ENCODE measurements around the gene EHBP1.
"Not testable (repeated sequence)": the region's sequence is repeated elsewhere in the genome, so short reads cannot be mapped to it uniquely, and the experiment has no call there.

The EHBP1 gene

GRCh38 chr2:62736899-62737559 lies 31.5 kb downstream of the EHBP1 start:
- DNase-seq = no peak

- no peak for DNase-seq
These were observed 33.7 kb downstream of the EHBP1 start for GRCh38 chr2:62738981-62739936.

GRCh38 chr2:62740221-62740620 lies 34.7 kb downstream of the EHBP1 start:
- no peak for DNase-seq

- no peak for DNase-seq
These were observed 35.6 kb downstream of the EHBP1 start for GRCh38 chr2:62741127-62741526.

- DNase-seq = no peak
These were observed 36.6 kb downstream of the EHBP1 start for GRCh38 chr2:62741954-62742722.

- DNase-seq = no peak
These were observed 38.0 kb downstream of the EHBP1 start for GRCh38 chr2:62743506-62743905.

- no peak for DNase-seq
These were observed 39.1 kb downstream of the EHBP1 start for GRCh38 chr2:62744603-62745002.

- DNase-seq = no peak
These were observed 40.5 kb downstream of the EHBP1 start for GRCh38 chr2:62745891-62746481.

- no peak for DNase-seq
These were observed 41.7 kb downstream of the EHBP1 start for GRCh38 chr2:62747169-62747568.

- DNase-seq = no peak
These were observed 42.4 kb downstream of the EHBP1 start for GRCh38 chr2:62747876-62748275.

GRCh38 chr2:62749111-62749510 lies 43.6 kb downstream of the EHBP1 start:
- not testable (repeated sequence) for DNase-seq

GRCh38 chr2:62757029-62757428 lies 51.5 kb downstream of the EHBP1 start:
- no peak for DNase-seq

- DNase-seq = no peak
These were observed 54.5 kb downstream of the EHBP1 start for GRCh38 chr2:62760026-62760425.

GRCh38 chr2:62760555-62760954 lies 55.0 kb downstream of the EHBP1 start:
- no peak for DNase-seq

GRCh38 chr2:62765619-62766376 lies 60.3 kb downstream of the EHBP1 start:
- no peak for DNase-seq

- no peak for DNase-seq
These were observed 63.1 kb downstream of the EHBP1 start for GRCh38 chr2:62768615-62769014.

- no peak for DNase-seq
These were observed 65.1 kb downstream of the EHBP1 start for GRCh38 chr2:62770629-62771028.

- DNase-seq = no peak
These were observed 69.2 kb downstream of the EHBP1 start for GRCh38 chr2:62774555-62775366.

GRCh38 chr2:62775367-62775668 lies 69.8 kb downstream of the EHBP1 start:
- no peak for DNase-seq

- no peak for DNase-seq
These were observed 78.2 kb downstream of the EHBP1 start for GRCh38 chr2:62783679-62784078.

- DNase-seq = no peak
These were observed 78.8 kb downstream of the EHBP1 start for GRCh38 chr2:62784341-62784740.

GRCh38 chr2:62785216-62785615 lies 79.7 kb downstream of the EHBP1 start:
- DNase-seq = no peak

Measured in activated gamma-delta T cell treated with Interleukin-2 at 50 U/mL for 16 hours (primary cell).